ENCODE results near the gene ADARB1. TPM values are rescaled to one million over a fixed set of nuclear protein-coding genes. Genes with fewer than 3 reads are reported as not detected.

The ADARB1 gene
- total RNA-seq, 1 donor from 2014 or later: 14.5 TPM

DNA sequence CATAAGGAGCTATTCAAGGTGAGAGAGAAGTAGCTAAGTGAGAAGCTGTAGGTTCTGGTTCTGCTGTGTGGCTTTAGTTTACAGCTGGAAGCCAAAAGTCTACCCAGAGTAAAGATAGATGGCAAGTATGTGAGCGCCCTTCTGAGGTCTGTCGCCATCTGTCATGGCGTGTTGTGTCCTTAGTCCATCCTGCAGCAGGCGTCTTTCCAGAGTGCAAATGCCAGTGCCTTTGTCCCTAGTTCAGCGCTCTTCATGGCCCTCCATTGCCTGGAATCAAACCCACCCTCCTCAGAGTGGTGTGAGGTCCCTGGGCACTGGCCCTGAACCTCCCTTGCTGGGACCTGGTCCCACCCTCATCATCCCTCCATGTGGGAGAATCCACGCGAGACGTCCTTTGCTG, 96.6 kb downstream of the ADARB1 start:
- no peak overlapping the region for H3K27ac Mint-ChIP-seq (ENCODE audit: unreplicated experiment)
- TF ChIP-seq, protein P1, sequence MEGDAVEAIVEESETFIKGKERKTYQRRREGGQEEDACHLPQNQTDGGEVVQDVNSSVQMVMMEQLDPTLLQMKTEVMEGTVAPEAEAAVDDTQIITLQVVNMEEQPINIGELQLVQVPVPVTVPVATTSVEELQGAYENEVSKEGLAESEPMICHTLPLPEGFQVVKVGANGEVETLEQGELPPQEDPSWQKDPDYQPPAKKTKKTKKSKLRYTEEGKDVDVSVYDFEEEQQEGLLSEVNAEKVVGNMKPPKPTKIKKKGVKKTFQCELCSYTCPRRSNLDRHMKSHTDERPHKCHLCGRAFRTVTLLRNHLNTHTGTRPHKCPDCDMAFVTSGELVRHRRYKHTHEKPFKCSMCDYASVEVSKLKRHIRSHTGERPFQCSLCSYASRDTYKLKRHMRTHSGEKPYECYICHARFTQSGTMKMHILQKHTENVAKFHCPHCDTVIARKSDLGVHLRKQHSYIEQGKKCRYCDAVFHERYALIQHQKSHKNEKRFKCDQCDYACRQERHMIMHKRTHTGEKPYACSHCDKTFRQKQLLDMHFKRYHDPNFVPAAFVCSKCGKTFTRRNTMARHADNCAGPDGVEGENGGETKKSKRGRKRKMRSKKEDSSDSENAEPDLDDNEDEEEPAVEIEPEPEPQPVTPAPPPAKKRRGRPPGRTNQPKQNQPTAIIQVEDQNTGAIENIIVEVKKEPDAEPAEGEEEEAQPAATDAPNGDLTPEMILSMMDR (IDR thresholded peaks at IDR 0.05; ENCODE audit: unreplicated experiment): no peak
- H3K4me3 Mint-ChIP-seq (ENCODE audit: unreplicated experiment): no peak overlapping the region
- H3K27me3 Mint-ChIP-seq (ENCODE audit: unreplicated experiment): no peaks in the 10 kb centered on the region
- no peaks in the 10 kb centered on the region for H3K9me3 Mint-ChIP-seq (ENCODE audit: unreplicated experiment)
- H3K4me1 Mint-ChIP-seq (ENCODE audit: unreplicated experiment): no peaks in the 10 kb centered on the region
- no peak for DNase-seq (ENCODE audit: low spot score)
- H3K36me3 Mint-ChIP-seq (ENCODE audit: low read depth, unreplicated experiment): peaks cover under 1% of the 10 kb centered on the region

DNA sequence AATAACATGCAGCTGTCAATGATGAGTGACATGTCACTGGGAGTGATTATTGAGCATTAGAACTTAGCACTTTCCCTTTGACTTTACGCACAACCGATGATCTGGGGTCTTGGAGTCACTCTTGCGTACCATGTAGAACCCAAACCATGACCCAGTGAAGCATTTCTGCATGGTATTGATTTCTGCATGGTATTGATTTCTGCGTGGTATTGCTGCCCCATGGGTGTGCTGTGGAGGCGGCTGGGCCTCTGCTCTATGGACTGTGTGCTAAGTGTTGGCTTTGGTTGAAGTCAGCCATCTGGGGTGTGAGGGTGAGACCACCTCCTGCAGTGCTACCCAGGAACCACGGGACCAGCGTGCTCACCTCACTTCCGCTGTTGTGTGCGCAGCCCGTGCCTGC, 98.0 kb downstream of the ADARB1 start:
- no peaks in the 10 kb centered on the region for H3K4me1 Mint-ChIP-seq (ENCODE audit: unreplicated experiment)
- no peaks in the 10 kb centered on the region for H3K27me3 Mint-ChIP-seq (ENCODE audit: unreplicated experiment)
- no peak overlapping the region for H3K27ac Mint-ChIP-seq (ENCODE audit: unreplicated experiment)
- no peaks in the 10 kb centered on the region for H3K9me3 Mint-ChIP-seq (ENCODE audit: unreplicated experiment)
- peaks cover 12% of the 10 kb centered on the region for H3K36me3 Mint-ChIP-seq (ENCODE audit: low read depth, unreplicated experiment)
- no peak overlapping the region for H3K4me3 Mint-ChIP-seq (ENCODE audit: unreplicated experiment)
- TF ChIP-seq, protein P1 (IDR thresholded peaks at IDR 0.05; ENCODE audit: unreplicated experiment): no peak
- DNase-seq (ENCODE audit: low spot score): no peak

DNA sequence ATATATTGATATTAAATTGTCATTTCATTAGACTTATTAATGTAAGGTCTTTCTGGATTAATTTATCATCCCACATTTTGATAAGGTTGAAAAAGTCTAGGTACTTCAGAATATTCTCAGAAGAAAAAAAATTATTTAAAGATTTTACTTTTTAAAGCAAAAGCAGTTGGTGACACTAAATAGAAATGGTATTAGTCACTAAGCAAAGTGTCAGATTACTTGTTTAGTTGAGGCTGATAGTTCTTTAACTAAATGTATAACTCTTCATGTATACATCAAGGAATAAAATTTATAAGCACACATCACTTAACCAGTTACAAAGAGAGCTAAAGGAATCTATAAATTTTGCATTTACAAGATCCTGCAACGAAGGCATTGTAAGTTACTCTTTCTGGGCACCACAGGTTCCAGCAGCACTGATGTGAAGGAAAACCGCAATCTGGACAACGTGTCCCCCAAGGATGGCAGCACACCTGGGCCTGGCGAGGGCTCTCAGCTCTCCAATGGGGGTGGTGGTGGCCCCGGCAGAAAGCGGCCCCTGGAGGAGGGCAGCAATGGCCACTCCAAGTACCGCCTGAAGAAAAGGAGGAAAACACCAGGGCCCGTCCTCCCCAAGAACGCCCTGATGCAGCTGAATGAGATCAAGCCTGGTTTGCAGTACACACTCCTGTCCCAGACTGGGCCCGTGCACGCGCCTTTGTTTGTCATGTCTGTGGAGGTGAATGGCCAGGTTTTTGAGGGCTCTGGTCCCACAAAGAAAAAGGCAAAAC, 101.1 kb downstream of the ADARB1 start:
- H3K27ac Mint-ChIP-seq (ENCODE audit: unreplicated experiment): no peak overlapping the region
- no peaks in the 10 kb centered on the region for H3K27me3 Mint-ChIP-seq (ENCODE audit: unreplicated experiment)
- H3K36me3 Mint-ChIP-seq (ENCODE audit: low read depth, unreplicated experiment): peaks cover 12% of the 10 kb centered on the region
- TF ChIP-seq, protein P1 (IDR thresholded peaks at IDR 0.05; ENCODE audit: unreplicated experiment): no peak
- H3K9me3 Mint-ChIP-seq (ENCODE audit: unreplicated experiment): no peaks in the 10 kb centered on the region
- no peak overlapping the region for H3K4me3 Mint-ChIP-seq (ENCODE audit: unreplicated experiment)
- H3K4me1 Mint-ChIP-seq (ENCODE audit: unreplicated experiment): no peaks in the 10 kb centered on the region
- DNase-seq (ENCODE audit: low spot score): no peak

DNA sequence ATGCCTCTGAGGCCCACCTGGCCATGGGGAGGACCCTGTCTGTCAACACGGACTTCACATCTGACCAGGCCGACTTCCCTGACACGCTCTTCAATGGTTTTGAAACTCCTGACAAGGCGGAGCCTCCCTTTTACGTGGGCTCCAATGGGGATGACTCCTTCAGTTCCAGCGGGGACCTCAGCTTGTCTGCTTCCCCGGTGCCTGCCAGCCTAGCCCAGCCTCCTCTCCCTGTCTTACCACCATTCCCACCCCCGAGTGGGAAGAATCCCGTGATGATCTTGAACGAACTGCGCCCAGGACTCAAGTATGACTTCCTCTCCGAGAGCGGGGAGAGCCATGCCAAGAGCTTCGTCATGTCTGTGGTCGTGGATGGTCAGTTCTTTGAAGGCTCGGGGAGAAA, 101.8 kb downstream of the ADARB1 start:
- no peak overlapping the region for H3K27ac Mint-ChIP-seq (ENCODE audit: unreplicated experiment)
- H3K27me3 Mint-ChIP-seq (ENCODE audit: unreplicated experiment): no peaks in the 10 kb centered on the region
- TF ChIP-seq, protein P1 (IDR thresholded peaks at IDR 0.05; ENCODE audit: unreplicated experiment): no peak
- H3K4me3 Mint-ChIP-seq (ENCODE audit: unreplicated experiment): no peak overlapping the region
- DNase-seq (ENCODE audit: low spot score): no peak
- H3K9me3 Mint-ChIP-seq (ENCODE audit: unreplicated experiment): no peaks in the 10 kb centered on the region
- peaks cover 12% of the 10 kb centered on the region for H3K36me3 Mint-ChIP-seq (ENCODE audit: low read depth, unreplicated experiment)
- H3K4me1 Mint-ChIP-seq (ENCODE audit: unreplicated experiment): no peaks in the 10 kb centered on the region

DNA sequence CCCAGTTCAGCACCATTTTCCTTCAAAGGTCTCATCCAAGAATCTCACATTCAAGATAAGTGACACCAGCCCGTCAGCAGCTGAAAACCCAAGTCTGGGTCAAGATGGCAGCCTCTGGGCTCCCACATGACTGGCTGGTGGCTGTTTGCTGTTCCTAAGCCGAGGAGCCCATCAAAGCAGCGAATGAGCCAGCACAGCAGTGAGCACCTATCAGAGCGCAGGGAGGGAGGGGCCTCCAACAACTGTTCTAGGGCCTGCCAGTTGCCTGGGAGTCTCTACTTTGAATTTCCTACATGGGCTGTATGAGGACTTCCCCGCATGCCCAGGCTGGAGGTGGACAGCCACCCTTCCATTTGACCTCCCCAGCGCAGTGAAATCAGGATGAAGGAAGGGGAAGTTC, 102.7 kb downstream of the ADARB1 start:
- no peaks in the 10 kb centered on the region for H3K9me3 Mint-ChIP-seq (ENCODE audit: unreplicated experiment)
- H3K27ac Mint-ChIP-seq (ENCODE audit: unreplicated experiment): no peak overlapping the region
- no peak for DNase-seq (ENCODE audit: low spot score)
- H3K27me3 Mint-ChIP-seq (ENCODE audit: unreplicated experiment): no peaks in the 10 kb centered on the region
- no peaks in the 10 kb centered on the region for H3K4me1 Mint-ChIP-seq (ENCODE audit: unreplicated experiment)
- TF ChIP-seq, protein P1 (IDR thresholded peaks at IDR 0.05; ENCODE audit: unreplicated experiment): no peak
- no peak overlapping the region for H3K4me3 Mint-ChIP-seq (ENCODE audit: unreplicated experiment)
- peaks cover 12% of the 10 kb centered on the region for H3K36me3 Mint-ChIP-seq (ENCODE audit: low read depth, unreplicated experiment)

Measured in endothelial cell (in vitro differentiated cells).